ENCODE results near the gene IL16. TPM values are rescaled to one million over a fixed set of nuclear protein-coding genes. Genes with fewer than 3 reads are reported as not detected.

IL16 gene
- total RNA-seq, 1 experiment from 2014 or later = 1.8 TPM

GRCh38 chr15:81268881-81269601 lies 72.4 kb downstream of the IL16 start:
- DNase-seq (ENCODE audit: low spot score) = peak; percentile 52
- no peaks in the 10 kb centered on the region for H3K4me1 ChIP-seq (ENCODE audit: insufficient read depth, low read length, poor library complexity, severe bottlenecking)
- intact Hi-C loops (cut with micrococcal nuclease; ENCODE audit: unreplicated experiment) = loop anchor here (5.0 kb wide), 2 partner anchors 277 to 812 kb away; no protein-coding TSS in a partner anchor
- H3K9me3 ChIP-seq (ENCODE audit: low read depth, low read length, poor library complexity, severe bottlenecking) = no peaks in the 10 kb centered on the region
- TF ChIP-seq EZH2 (IDR thresholded peaks at IDR 0.05; ENCODE audit: borderline replicate concordance, low read depth, low read length, poor library complexity, severe bottlenecking) (no peak), CTCF (conservative IDR thresholded peaks at IDR 0.05; ENCODE audit: low read depth, low read length) (no peak)
- POLR2A ChIA-PET (ENCODE audit: low non-redundant PET) = interaction anchor here (0.5 kb wide), 1 partner anchor 17 kb away, joined by 5 read pairs; no protein-coding TSS in a partner anchor
- H3K4me3 ChIP-seq (ENCODE audit: low read depth, low read length, poor library complexity, severe bottlenecking) = no peak overlapping the region
- H3K36me3 ChIP-seq (ENCODE audit: insufficient read depth, low read length, poor library complexity, severe bottlenecking) = no peaks in the 10 kb centered on the region
- H3K27me3 ChIP-seq (replicated peaks; ENCODE audit: insufficient read depth, low read depth, low read length, poor library complexity) = no peaks in the 10 kb centered on the region
- no TSS peak for BruUV-seq (replicated peaks)
- no peak overlapping the region for H3K27ac ChIP-seq (ENCODE audit: low read depth, low read length, poor library complexity, severe bottlenecking)
- CTCF ChIA-PET = no interaction called here

- TF ChIP-seq EZH2 (IDR thresholded peaks at IDR 0.05; ENCODE audit: borderline replicate concordance, low read depth, low read length, poor library complexity, severe bottlenecking) (no peak), CTCF (conservative IDR thresholded peaks at IDR 0.05; ENCODE audit: low read depth, low read length) (no peak)
- intact Hi-C loops (cut with micrococcal nuclease; ENCODE audit: unreplicated experiment) = loop anchor here (5.0 to 10.0 kb wide), 2 partner anchors 205 to 922 kb away; no protein-coding TSS in a partner anchor
- BruUV-seq (replicated peaks) = no TSS peak
- DNase-seq (ENCODE audit: low spot score) = no peak
- no peak overlapping the region for H3K27ac ChIP-seq (ENCODE audit: low read depth, low read length, poor library complexity, severe bottlenecking)
- no peaks in the 10 kb centered on the region for H3K4me1 ChIP-seq (ENCODE audit: insufficient read depth, low read length, poor library complexity, severe bottlenecking)
- ChIA-PET POLR2A (ENCODE audit: low non-redundant PET) (no interaction called here), CTCF (no interaction called here)
- no peaks in the 10 kb centered on the region for H3K36me3 ChIP-seq (ENCODE audit: insufficient read depth, low read length, poor library complexity, severe bottlenecking)
- H3K9me3 ChIP-seq (ENCODE audit: low read depth, low read length, poor library complexity, severe bottlenecking) = no peaks in the 10 kb centered on the region
- no peaks in the 10 kb centered on the region for H3K27me3 ChIP-seq (replicated peaks; ENCODE audit: insufficient read depth, low read depth, low read length, poor library complexity)
- no peak overlapping the region for H3K4me3 ChIP-seq (ENCODE audit: low read depth, low read length, poor library complexity, severe bottlenecking)
These were observed 73.5 kb downstream of the IL16 start for GRCh38 chr15:81270188-81270587.

GRCh38 chr15:81270781-81271491 lies 74.3 kb downstream of the IL16 start:
- intact Hi-C loops (cut with micrococcal nuclease; ENCODE audit: unreplicated experiment) = loop anchor here (5.0 to 10.0 kb wide), 2 partner anchors 204 to 921 kb away; no protein-coding TSS in a partner anchor
- Histone ChIP-seq H3K4me3 (ENCODE audit: low read depth, low read length, poor library complexity, severe bottlenecking) (no peak overlapping the region), H3K4me1 (ENCODE audit: insufficient read depth, low read length, poor library complexity, severe bottlenecking) (no peaks in the 10 kb centered on the region), H3K27ac (ENCODE audit: low read depth, low read length, poor library complexity, severe bottlenecking) (no peak overlapping the region), H3K9me3 (ENCODE audit: low read depth, low read length, poor library complexity, severe bottlenecking) (no peaks in the 10 kb centered on the region), H3K27me3 (replicated peaks; ENCODE audit: insufficient read depth, low read depth, low read length, poor library complexity) (no peaks in the 10 kb centered on the region), H3K36me3 (ENCODE audit: insufficient read depth, low read length, poor library complexity, severe bottlenecking) (no peaks in the 10 kb centered on the region)
- TF ChIP-seq CTCF (conservative IDR thresholded peaks at IDR 0.05; ENCODE audit: low read depth, low read length) (no peak), EZH2 (IDR thresholded peaks at IDR 0.05; ENCODE audit: borderline replicate concordance, low read depth, low read length, poor library complexity, severe bottlenecking) (no peak)
- no TSS peak for BruUV-seq (replicated peaks)
- CTCF ChIA-PET = no interaction called here
- POLR2A ChIA-PET (ENCODE audit: low non-redundant PET) = no interaction called here
- DNase-seq (ENCODE audit: low spot score) = peak; percentile 43
